Left kidney (tissue), 2 donors: Measurements from ENCODE around the gene TIMP2. TPM values are rescaled to one million over a fixed set of nuclear protein-coding genes. Genes with fewer than 3 reads are reported as not detected.
"Not testable (repeated sequence)": the region's sequence is repeated elsewhere in the genome, so short reads cannot be mapped to it uniquely, and the experiment has no call there.

Source experiments
- DNase-seq: peaks from one replicate; pipeline ENCODE4 v3.0.0-alpha.2; 2013
- polyA plus RNA-seq: library from polyadenylated mRNA; unstranded; fragments of 120-200 nt; gene quantifications from one replicate; pipeline ENCODE4 v1.2.1, GENCODE V29; 2013; ENCODE audit not compliant: insufficient read length

TIMP2 gene
- polyA plus RNA-seq, 1 donor: 138 TPM

DNA sequence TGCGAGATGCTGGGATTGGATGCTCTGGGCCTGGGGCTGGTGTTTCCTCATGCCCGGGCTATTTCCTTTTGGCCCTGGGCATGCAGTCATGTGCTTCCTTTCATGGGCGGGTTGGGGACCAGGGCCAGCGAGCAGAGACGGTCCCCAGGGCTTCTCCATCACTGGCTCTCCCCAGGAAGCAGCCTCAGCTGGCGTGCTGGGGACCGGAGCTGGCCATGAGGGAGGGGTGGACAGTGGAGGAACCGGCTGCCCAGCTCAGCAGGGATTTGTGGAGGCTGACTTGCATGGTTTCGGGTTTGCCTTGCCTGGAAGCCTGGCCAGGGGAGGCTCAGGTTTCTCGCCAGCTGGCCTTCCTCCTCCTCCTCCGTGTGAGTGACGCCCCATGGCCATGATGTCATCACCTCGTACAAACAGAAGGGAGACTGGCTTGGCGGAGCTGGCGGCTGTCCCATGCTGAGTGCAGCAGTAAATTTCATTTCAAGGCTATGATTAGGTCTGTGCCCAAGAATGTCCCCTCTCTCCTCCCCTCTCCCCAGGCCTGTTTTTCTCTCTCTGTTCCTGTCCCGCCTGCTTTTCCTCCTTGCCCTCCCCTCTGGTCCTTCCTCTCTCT is 8.9 kb upstream of the TIMP2 start:
- peak; percentile 91 for DNase-seq

DNA sequence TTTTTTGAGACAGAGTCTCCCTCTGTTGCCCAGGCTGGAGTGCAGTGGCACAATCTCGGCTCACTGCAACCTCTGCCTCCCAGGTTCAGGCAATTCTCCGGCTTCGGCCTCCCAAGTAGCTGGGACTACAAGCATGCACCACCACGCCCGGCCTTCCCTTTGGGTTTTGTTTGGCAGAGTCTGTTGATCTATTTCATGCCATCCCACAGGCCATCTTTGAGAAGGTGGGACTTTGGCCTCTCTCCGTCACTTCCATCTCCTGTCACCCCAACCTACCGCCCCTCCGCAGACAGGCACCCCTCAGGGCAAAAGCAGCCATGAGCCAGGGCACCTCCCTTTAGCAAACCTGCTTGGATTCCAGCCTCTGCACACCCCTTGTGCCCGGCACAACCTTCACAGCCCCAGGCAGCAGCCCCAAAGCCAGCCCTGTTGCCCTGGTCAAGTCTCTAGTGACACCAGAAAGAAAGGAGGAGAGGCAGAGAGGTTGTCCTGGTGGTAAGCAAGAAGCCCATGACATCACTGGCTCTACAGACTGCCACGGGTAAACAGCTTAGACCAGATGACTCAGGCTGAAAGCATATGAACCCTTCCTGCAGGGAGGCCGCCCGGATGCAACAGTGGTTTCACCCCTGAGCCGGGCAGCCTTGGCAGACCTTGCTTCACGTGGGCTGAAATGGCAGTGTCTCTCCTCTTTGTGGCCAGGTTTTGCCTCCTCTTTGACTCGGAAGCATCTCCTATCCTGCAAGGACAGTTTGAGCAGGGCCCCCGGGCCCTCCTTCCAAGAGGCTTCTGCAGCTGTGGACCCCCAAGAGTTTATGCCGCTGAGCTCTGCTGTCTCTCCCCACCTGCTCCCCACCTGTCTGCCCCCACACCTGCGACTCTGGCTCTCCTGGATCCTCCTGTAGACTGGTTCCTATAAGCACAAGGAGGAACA is 8.1 kb upstream of the TIMP2 start:
- DNase-seq: no peak

DNA sequence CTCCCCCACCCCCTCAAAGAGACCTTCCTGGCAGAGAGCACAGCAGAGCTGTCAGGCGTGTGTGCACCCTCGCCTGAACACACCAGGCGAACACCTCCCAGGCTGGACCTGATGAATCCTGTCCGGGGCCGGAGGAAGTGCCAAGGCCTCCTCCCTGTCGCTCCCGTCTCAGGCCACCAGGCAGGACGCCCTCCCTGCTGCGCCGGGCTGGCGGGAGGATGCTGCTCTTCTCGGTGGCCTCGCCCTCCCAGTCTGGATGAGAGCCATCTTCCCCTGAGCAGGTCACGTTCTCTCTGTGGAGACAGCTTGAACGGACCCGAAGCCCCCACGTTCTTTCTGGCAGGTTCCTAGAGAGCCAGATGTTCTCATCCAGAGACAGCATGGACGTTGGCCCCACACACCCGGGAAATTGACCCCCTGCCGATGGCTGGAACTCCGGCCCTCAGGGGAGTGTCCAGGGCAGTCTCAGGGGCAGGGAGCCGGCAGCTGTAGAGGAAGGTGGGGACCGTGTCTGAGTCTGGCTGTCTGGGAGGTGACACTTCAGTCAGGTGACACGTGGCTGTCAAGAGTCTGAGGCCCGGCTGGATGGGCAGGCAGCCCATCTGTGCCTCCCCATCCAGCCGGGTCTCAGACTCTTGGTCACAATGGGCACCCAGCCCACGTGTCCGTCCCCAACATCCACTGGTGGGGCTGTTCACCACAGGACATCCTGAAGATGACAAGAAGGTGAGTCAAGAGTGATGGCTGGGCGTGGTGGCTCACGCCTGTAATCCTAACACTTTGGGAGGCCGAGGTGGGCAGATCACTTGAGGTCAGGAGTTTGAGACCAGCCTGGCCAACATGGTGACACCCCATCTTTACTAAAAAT is 5.0 kb upstream of the TIMP2 start:
- no peak for DNase-seq

GRCh38 chr17:78925662-78926555 is 722 bp upstream of the TIMP2 start:
- no peak for DNase-seq

- DNase-seq: no peak
Observed at GRCh38 chr17:78924481-78925151, 571 bp downstream of the TIMP2 start.

DNA sequence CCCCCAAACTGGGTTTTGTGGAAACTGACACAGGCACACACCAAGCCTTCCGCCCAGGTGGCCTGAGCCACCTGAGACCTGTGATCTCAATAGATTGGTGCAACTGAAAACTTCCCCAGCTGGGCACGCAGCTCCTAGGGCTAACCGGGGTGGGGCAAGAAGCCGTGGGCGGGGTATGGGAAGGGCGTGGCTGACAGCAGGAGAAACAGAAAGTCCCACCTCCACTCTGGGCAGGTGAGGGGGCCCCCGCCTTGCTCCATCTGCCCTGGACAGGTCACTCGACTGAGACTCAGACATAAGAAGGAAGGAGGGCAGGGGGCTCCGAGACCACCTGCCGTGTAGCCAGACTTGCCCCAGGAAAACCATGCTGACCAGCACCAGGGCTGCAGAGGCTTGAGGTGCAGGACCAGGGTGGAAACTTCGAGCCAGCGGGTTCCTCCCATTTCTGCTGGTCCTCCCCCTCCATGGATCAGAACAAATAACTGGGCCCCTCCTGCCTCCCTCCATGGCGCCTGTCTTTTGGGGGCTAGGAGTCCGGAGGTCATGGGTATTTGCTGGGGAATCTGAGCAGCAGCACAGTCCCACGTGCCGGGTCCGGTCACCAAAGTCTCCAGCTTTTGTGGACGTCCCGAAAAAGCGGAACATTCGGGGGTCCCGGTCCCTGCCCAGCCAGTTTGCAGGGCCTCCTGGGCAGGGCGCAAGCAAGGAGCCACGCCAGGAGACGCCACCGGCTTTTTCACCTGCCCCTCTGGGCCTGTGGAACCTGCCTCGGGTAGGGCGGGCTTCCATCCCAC is 1.3 kb downstream of the TIMP2 start:
- DNase-seq: no peak

GRCh38 chr17:78922816-78923498 is 2.2 kb downstream of the TIMP2 start:
- no peak for DNase-seq

DNA sequence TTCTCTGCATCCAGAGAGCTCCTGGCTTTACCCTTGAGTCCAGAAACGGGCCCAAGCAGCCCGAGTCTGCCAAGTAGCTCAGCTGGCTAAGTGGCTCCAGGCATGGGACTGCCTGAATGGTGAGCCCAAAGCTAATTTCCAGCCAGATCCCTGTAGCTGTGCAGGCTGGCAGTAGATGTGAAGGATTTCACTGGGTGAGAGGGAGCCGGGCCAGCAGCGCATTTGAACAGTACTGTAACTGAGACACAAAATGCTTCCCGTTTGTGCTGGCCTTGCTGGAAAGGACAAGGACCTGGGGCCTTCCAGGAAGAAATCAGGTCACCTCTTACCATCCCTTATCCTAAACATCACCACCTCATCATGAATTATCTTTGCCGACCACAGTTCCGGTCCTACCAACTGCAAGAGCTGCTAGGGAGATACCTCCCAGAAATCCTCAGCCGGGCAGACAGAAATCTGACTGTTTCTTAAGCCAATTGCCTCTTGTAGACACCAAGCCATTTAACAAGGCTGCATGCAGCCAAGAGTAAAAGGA is 3.7 kb downstream of the TIMP2 start:
- DNase-seq: no peak

DNA sequence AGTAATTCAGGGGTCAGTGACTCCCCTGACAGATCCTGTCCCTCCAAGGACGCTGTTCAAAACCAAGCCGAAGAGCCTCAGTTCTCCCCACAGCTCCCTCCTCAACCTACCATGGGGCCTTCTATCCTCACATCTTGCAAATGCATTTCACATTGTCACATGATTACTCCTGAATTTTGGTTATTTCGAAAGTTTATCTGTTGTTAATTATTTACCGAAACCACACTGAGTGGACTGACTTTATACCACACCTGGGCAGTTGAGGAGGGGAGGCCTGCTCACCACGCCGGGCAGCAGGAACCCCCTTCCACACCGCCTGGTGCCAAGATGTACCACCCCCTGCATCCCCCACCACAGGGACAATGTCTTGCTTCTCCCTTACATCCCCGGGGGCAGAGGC is 4.7 kb downstream of the TIMP2 start:
- DNase-seq: no peak

GRCh38 chr17:78919861-78920450 is 5.2 kb downstream of the TIMP2 start:
- no peak for DNase-seq

GRCh38 chr17:78918979-78919378 is 6.2 kb downstream of the TIMP2 start:
- DNase-seq: no peak

DNA sequence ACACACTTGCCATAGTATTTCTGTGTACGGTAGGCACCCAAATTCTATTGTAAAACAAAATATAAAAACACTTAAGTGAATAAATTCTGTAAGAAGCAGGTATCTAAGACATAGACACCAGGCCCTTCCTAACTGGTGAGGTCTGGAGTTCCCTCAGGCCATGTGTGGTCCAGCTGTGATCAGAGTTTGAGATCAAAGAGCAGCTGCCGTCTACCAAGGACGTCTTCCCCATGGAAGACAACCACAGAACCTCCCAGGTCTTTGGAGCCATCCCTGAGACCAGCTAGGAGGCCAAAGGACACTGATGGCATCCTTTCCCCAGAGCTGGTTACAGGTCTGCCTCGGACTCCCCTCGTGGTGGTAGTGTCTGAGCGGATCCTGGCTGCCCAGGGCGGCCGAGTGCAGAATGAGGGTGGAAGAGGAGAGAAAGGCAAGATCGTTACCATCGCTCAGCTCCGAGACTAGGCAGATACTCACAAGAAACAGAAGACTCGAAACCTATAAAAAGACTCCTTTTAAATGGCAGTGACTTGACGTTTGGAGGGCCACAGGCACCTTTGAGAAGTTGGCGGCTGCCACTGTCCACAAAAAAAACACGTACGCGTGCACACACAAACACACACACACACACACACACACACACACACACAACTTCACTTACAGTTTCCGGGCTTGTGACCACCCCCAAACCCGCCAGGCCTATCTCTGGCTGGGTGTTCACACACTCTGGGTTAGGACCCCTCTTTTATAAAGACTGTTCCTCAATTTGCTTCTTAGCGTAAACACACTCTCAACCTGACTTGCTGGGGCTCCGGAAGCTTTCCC is 7.5 kb downstream of the TIMP2 start:
- no peak for DNase-seq

DNA sequence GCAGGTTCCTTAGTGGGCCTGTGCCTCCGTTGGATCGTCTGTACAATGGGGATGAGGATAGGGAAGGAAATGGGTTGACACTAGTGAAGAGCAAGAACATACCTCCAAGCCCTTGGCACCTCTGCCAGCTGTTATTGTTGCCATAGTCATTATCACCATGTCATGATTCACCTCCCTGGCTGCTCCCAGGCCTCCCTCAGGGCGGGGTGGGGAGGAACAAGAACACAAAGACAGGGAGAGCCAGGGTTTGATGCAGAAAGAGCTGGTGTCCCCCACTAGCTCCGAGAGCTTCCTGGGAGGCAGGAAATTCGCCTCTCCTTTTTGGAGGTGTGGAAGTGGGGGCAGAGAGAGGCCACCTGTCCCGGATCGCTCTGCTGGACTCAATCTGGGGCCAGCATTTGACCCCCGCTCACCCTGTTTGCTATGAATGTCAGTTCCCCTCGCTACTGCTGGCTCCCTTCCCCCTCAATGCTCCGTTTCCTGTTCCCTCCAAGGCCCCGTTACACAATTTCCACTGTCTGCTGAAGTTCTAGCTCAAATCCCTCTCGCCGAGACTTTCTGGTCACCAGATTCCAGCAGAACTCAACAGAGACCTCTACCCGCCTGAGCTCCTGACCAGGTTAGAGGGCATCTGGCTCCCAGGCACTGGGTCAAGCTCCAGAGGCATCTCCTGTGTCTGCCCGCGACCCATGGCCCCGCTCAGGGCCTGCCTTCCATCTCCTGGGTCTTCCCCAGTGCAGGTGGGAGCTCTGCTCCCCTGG is 9.1 kb downstream of the TIMP2 start:
- no peak for DNase-seq

- DNase-seq: no peak
Observed at GRCh38 chr17:78913115-78913514, 12.1 kb downstream of the TIMP2 start.

DNA sequence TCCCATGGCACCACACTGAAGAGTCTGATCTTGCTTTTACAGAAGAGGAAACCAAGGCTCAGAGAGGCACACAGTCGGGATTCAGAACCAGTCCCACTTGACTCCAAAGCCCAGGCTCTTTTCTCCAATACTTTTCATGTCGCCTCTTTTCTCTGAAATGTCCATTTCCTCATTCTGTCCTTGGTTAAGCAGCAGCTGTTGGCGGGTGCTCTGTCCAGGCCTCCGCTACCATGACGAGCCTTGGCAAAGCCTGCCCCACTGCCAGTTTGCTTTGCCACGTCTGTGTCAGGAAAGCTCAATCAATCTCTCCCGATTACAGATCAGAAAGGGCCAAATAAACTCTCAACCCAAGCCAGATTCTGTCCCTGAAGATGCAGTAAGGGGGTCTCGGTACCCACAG is 13.1 kb downstream of the TIMP2 start:
- DNase-seq: no peak

DNA sequence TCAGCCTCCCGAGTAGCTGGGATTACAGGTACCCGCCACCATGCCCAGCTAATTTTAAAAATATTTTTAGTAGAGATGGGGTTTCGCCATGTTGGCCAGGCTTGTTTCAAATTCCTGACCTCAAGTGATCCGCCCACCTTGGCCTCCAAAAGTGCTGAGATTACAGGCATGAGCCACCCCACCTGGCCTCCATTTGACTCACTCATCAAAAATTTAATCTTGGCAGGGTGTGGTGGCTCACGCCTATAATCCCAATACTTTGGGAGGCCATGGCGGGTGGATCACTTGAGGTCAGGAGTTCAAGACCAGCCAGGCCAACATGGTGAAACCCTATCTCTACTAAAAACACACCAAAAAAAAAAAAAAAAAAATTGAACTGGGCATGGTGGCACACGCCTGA is 13.6 kb downstream of the TIMP2 start:
- not testable (repeated sequence) for DNase-seq
